Liver (tissue), 3 donors: ENCODE results near the gene RSPH6A.

Experiments used
- ATF3 ChIP-seq: IDR thresholded peaks from 2 replicates; pipeline ENCODE4 v1.6.1; 2016; ENCODE audit warnings: antibody characterized with exemption
- CTCF ChIP-seq: fragments of 150-350 bp; IDR thresholded peaks from 2 replicates; pipeline ENCODE4 v1.5.1; 2017; ENCODE audit warnings: improper control_type of control experiment, low read depth, low read length; ENCODE audit not compliant: missing input control
- EGR1 ChIP-seq, 2 donors: IDR thresholded peaks; 2 replicates each; pipeline ENCODE4 v1.6.1; 2016 to 2018; ENCODE audit warnings: antibody characterized with exemption in 2 of 2, low read depth in 2 of 2
- FOXA1 ChIP-seq: IDR thresholded peaks from 2 replicates; pipeline ENCODE4 v1.6.1; 2016; ENCODE audit warnings: antibody characterized with exemption
- GABPA ChIP-seq, 2 donors: IDR thresholded peaks in 1 of 2; conservative IDR thresholded peaks in 1 of 2; 2 replicates each; pipeline ENCODE4 v1.6.1; 2016; ENCODE audit warnings: antibody characterized with exemption in 2 of 2, mild to moderate bottlenecking in 1 of 2, moderate library complexity in 1 of 2
- HNF4A ChIP-seq, 2 donors: conservative IDR thresholded peaks; 2 replicates each; pipeline ENCODE4 v1.6.1; 2016; ENCODE audit warnings: antibody characterized with exemption in 2 of 2, mild to moderate bottlenecking in 2 of 2
- JUND ChIP-seq, 2 donors: IDR thresholded peaks; 2 replicates each; pipeline ENCODE4 v1.6.1; 2016; ENCODE audit warnings: antibody characterized with exemption in 2 of 2
- MAX ChIP-seq: IDR thresholded peaks from 2 replicates; pipeline ENCODE4 v1.6.1; 2016; ENCODE audit warnings: antibody characterized with exemption
- RAD21 ChIP-seq, 2 donors: IDR thresholded peaks; 2 replicates each; pipeline ENCODE4 v1.6.1; 2016; ENCODE audit warnings: antibody characterized with exemption in 2 of 2, mild to moderate bottlenecking in 2 of 2
- SP1 ChIP-seq: IDR thresholded peaks from 2 replicates; pipeline ENCODE4 v1.6.1; 2018; ENCODE audit warnings: antibody characterized with exemption, mild to moderate bottlenecking
- TAF1 ChIP-seq: conservative IDR thresholded peaks from 2 replicates; pipeline ENCODE4 v1.6.1; 2016; ENCODE audit warnings: antibody characterized with exemption, mild to moderate bottlenecking
- YY1 ChIP-seq: IDR thresholded peaks from 2 replicates; pipeline ENCODE4 v1.6.1; 2016; ENCODE audit warnings: antibody characterized with exemption, mild to moderate bottlenecking
- TF ChIP-seq, protein P1 (sequence below): IDR thresholded peaks from 2 replicates; pipeline ENCODE4 v1.6.1; 2016; ENCODE audit warnings: antibody characterized with exemption, mild to moderate bottlenecking
- donor health status: healthy.
- donor health status: healthy.

DNA sequence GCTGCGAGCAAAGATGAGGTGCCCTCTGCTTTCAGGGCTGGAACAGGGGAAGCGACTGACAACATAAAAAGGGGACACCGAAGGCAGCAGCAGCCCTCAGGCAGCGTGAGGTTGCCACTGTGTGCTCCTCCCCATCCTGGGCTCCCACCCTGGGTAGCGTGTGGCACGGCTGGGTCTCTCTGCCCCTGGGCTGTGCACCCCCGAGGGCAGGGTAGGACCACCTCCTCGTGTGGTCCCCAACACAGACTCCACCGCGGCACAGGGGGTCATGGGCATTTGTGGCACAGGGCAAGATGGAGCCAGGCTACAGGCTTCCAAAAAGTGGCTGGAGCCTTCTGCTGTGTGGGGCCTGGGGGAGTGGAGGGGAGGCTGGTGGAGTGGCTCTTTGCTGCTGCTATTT lies 6.5 kb upstream of the RSPH6A start:
- no peak for TF ChIP-seq YY1
- TF ChIP-seq CTCF, result no peak
- TF ChIP-seq EGR1 (IDR thresholded peaks at IDR 0.05; ENCODE audit: low read depth in 2 of 2), result no peak
- TF ChIP-seq MAX, result no peak
- TF ChIP-seq, protein P1, sequence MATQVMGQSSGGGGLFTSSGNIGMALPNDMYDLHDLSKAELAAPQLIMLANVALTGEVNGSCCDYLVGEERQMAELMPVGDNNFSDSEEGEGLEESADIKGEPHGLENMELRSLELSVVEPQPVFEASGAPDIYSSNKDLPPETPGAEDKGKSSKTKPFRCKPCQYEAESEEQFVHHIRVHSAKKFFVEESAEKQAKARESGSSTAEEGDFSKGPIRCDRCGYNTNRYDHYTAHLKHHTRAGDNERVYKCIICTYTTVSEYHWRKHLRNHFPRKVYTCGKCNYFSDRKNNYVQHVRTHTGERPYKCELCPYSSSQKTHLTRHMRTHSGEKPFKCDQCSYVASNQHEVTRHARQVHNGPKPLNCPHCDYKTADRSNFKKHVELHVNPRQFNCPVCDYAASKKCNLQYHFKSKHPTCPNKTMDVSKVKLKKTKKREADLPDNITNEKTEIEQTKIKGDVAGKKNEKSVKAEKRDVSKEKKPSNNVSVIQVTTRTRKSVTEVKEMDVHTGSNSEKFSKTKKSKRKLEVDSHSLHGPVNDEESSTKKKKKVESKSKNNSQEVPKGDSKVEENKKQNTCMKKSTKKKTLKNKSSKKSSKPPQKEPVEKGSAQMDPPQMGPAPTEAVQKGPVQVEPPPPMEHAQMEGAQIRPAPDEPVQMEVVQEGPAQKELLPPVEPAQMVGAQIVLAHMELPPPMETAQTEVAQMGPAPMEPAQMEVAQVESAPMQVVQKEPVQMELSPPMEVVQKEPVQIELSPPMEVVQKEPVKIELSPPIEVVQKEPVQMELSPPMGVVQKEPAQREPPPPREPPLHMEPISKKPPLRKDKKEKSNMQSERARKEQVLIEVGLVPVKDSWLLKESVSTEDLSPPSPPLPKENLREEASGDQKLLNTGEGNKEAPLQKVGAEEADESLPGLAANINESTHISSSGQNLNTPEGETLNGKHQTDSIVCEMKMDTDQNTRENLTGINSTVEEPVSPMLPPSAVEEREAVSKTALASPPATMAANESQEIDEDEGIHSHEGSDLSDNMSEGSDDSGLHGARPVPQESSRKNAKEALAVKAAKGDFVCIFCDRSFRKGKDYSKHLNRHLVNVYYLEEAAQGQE, result no peak
- no peak for TF ChIP-seq SP1
- TF ChIP-seq TAF1, result no peak
- no peak for TF ChIP-seq RAD21 (IDR thresholded peaks at IDR 0.05)
- no peak for TF ChIP-seq FOXA1
- TF ChIP-seq JUND (IDR thresholded peaks at IDR 0.05), result no peak
- no peak for TF ChIP-seq ATF3
- no peak for TF ChIP-seq GABPA (IDR thresholded peaks at IDR 0.05 in 1 of 2, conservative IDR thresholded peaks at IDR 0.05 in 1 of 2)
- no peak for TF ChIP-seq HNF4A (conservative IDR thresholded peaks at IDR 0.05)
